Central memory CD8-positive, alpha-beta T cell (primary cell): ENCODE results near the gene GLTP.
A peak's percentile ranks its signal among the peaks of the same experiment; 100 is the strongest.

Experiments
- ATAC-seq: fragments of 150-1000 bp; cut with Tn5 transposase; replicated peaks from 2 replicates; pipeline ENCODE4 v1.10.0; 2022; ENCODE audit warnings: mild to moderate bottlenecking, moderate FRiP score, moderate number of reproducible peaks; ENCODE audit not compliant: poor library complexity, severe bottlenecking; ENCODE audit errors: extremely low read depth
- DNase-seq, 2 donors: peaks; one replicate each; pipeline ENCODE4 v3.0.0; 2021; ENCODE audit warnings: low spot score in 2 of 2
- H3K27ac Mint-ChIP-seq: one replicate; pipeline ENCODE4 v1.8.0; 2022; ENCODE audit warnings: low read depth, mild to moderate bottlenecking, moderate library complexity, mixed read lengths
- H3K27me3 Mint-ChIP-seq: one replicate; pipeline ENCODE4 v1.8.0; 2022; ENCODE audit warnings: mixed read lengths
- H3K36me3 Mint-ChIP-seq: one replicate; pipeline ENCODE4 v1.8.0; 2022; ENCODE audit warnings: mild to moderate bottlenecking, moderate library complexity, mixed read lengths; ENCODE audit not compliant: insufficient read depth
- H3K4me1 Mint-ChIP-seq: one replicate; pipeline ENCODE4 v1.8.0; 2022; ENCODE audit warnings: mixed read lengths
- H3K4me3 Mint-ChIP-seq: one replicate; pipeline ENCODE4 v1.8.0; 2022; ENCODE audit warnings: mild to moderate bottlenecking, moderate library complexity, mixed read lengths
- H3K9me3 Mint-ChIP-seq: one replicate; pipeline ENCODE4 v1.8.0; 2022; ENCODE audit warnings: mixed read lengths

GLTP gene

GRCh38 chr12:109881752-109882151, 1.4 kb upstream of the GLTP start:
- Mint-ChIP-seq H3K27ac (no peak overlapping the region), H3K9me3 (no peaks in the 10 kb centered on the region), H3K36me3 (no peaks in the 10 kb centered on the region), H3K27me3 (no peaks in the 10 kb centered on the region), H3K4me3 (peak overlapping the region; percentile 97), H3K4me1 (peaks cover 42% of the 10 kb centered on the region)
- ATAC-seq (no peak), DNase-seq (no peak)

GRCh38 chr12:109880938-109881337, 597 bp upstream of the GLTP start:
- Mint-ChIP-seq H3K4me3 (peak overlapping the region; percentile 97), H3K9me3 (no peaks in the 10 kb centered on the region), H3K36me3 (no peaks in the 10 kb centered on the region), H3K27ac (peak overlapping the region; percentile 93), H3K27me3 (no peaks in the 10 kb centered on the region), H3K4me1 (peaks cover 50% of the 10 kb centered on the region)
- no peak for DNase-seq
- ATAC-seq, result no peak

- no peaks in the 10 kb centered on the region for H3K27me3 Mint-ChIP-seq
Measured at GRCh38 chr12:109879351-109880042, 844 bp downstream of the GLTP start.

GRCh38 chr12:109878749-109879148, 1.6 kb downstream of the GLTP start:
- Mint-ChIP-seq H3K36me3 (no peaks in the 10 kb centered on the region), H3K4me3 (peak overlapping the region; percentile 97), H3K27me3 (no peaks in the 10 kb centered on the region), H3K9me3 (no peaks in the 10 kb centered on the region), H3K4me1 (peaks cover 68% of the 10 kb centered on the region), H3K27ac (peak overlapping the region; percentile 93)
- DNase-seq, result no peak
- ATAC-seq, result no peak

More at GRCh38 chr12:109879351-109880042, 844 bp downstream of the GLTP start:
- Mint-ChIP-seq H3K4me1 (peaks cover 64% of the 10 kb centered on the region), H3K9me3 (no peaks in the 10 kb centered on the region), H3K36me3 (no peaks in the 10 kb centered on the region), H3K27ac (peak overlapping the region; percentile 93), H3K4me3 (peak overlapping the region; percentile 97)
- ATAC-seq (no peak), DNase-seq (no peak)

- DNase-seq, result no peak
Measured at GRCh38 chr12:109878247-109878625, 2.1 kb downstream of the GLTP start.

GRCh38 chr12:109877504-109878246, 2.7 kb downstream of the GLTP start:
- DNase-seq (no peak), ATAC-seq (no peak)
- peak overlapping the region; percentile 97 for H3K4me3 Mint-ChIP-seq
- H3K27ac Mint-ChIP-seq, result no peak overlapping the region
- H3K27me3 Mint-ChIP-seq, result no peaks in the 10 kb centered on the region
- H3K36me3 Mint-ChIP-seq, result peaks cover 4% of the 10 kb centered on the region
- peaks cover 68% of the 10 kb centered on the region for H3K4me1 Mint-ChIP-seq
- H3K9me3 Mint-ChIP-seq, result no peaks in the 10 kb centered on the region

More at GRCh38 chr12:109878247-109878625, 2.1 kb downstream of the GLTP start:
- Mint-ChIP-seq H3K9me3 (no peaks in the 10 kb centered on the region), H3K27ac (no peak overlapping the region), H3K4me3 (peak overlapping the region; percentile 97), H3K4me1 (peaks cover 68% of the 10 kb centered on the region), H3K27me3 (no peaks in the 10 kb centered on the region), H3K36me3 (peaks cover 2% of the 10 kb centered on the region)
- ATAC-seq, result no peak

- ATAC-seq, result no peak
- Mint-ChIP-seq H3K4me1 (peaks cover 69% of the 10 kb centered on the region), H3K9me3 (no peaks in the 10 kb centered on the region), H3K4me3 (no peak overlapping the region), H3K27ac (peak overlapping the region; percentile 63), H3K36me3 (peaks cover 4% of the 10 kb centered on the region), H3K27me3 (no peaks in the 10 kb centered on the region)
- DNase-seq, result no peak
Measured at GRCh38 chr12:109876406-109876805, 3.9 kb downstream of the GLTP start.

- H3K4me1 Mint-ChIP-seq, result peaks cover 65% of the 10 kb centered on the region
- ATAC-seq (no peak), DNase-seq (no peak)
- no peak overlapping the region for H3K4me3 Mint-ChIP-seq
- H3K36me3 Mint-ChIP-seq, result peaks cover 4% of the 10 kb centered on the region
- peak overlapping the region; percentile 63 for H3K27ac Mint-ChIP-seq
- no peaks in the 10 kb centered on the region for H3K27me3 Mint-ChIP-seq
- no peaks in the 10 kb centered on the region for H3K9me3 Mint-ChIP-seq
Measured at GRCh38 chr12:109875572-109876131, 4.7 kb downstream of the GLTP start.

- ATAC-seq (no peak), DNase-seq (no peak)
- H3K9me3 Mint-ChIP-seq, result no peaks in the 10 kb centered on the region
- no peak overlapping the region for H3K27ac Mint-ChIP-seq
- H3K27me3 Mint-ChIP-seq, result no peaks in the 10 kb centered on the region
- H3K4me3 Mint-ChIP-seq, result no peak overlapping the region
- peaks cover 4% of the 10 kb centered on the region for H3K36me3 Mint-ChIP-seq
- H3K4me1 Mint-ChIP-seq, result peaks cover 49% of the 10 kb centered on the region
Measured at GRCh38 chr12:109873653-109874052, 6.7 kb downstream of the GLTP start.

- DNase-seq (no peak), ATAC-seq (no peak)
- H3K36me3 Mint-ChIP-seq, result peaks cover 6% of the 10 kb centered on the region
- peaks cover 37% of the 10 kb centered on the region for H3K4me1 Mint-ChIP-seq
- H3K9me3 Mint-ChIP-seq, result no peaks in the 10 kb centered on the region
- no peak overlapping the region for H3K27ac Mint-ChIP-seq
- H3K4me3 Mint-ChIP-seq, result no peak overlapping the region
- no peaks in the 10 kb centered on the region for H3K27me3 Mint-ChIP-seq
Measured at GRCh38 chr12:109871668-109872314, 8.6 kb downstream of the GLTP start.

- no peak overlapping the region for H3K27ac Mint-ChIP-seq
- no peaks in the 10 kb centered on the region for H3K9me3 Mint-ChIP-seq
- H3K4me1 Mint-ChIP-seq, result peaks cover 25% of the 10 kb centered on the region
- no peak for DNase-seq
- ATAC-seq, result no peak
- peaks cover 6% of the 10 kb centered on the region for H3K36me3 Mint-ChIP-seq
- H3K4me3 Mint-ChIP-seq, result no peak overlapping the region
- H3K27me3 Mint-ChIP-seq, result no peaks in the 10 kb centered on the region
Measured at GRCh38 chr12:109870648-109871047, 9.7 kb downstream of the GLTP start.

GRCh38 chr12:109868182-109869051, 11.9 kb downstream of the GLTP start:
- Mint-ChIP-seq H3K27ac (no peak overlapping the region), H3K36me3 (peaks cover 7% of the 10 kb centered on the region), H3K4me3 (no peak overlapping the region), H3K27me3 (no peaks in the 10 kb centered on the region), H3K4me1 (peaks cover 31% of the 10 kb centered on the region), H3K9me3 (no peaks in the 10 kb centered on the region)
- ATAC-seq, result no peak
- DNase-seq, result no peak
